Measurements from ENCODE around the gene CMTR1.
A peak's percentile ranks its signal among the peaks of the same experiment; 100 is the strongest.
"Not testable (repeated sequence)": the region's sequence is repeated elsewhere in the genome, so short reads cannot be mapped to it uniquely, and the experiment has no call there.

Gene CMTR1

GRCh38 chr6:37432916-37433656, at the start of gene CMTR1:
Gene CMTR1, plus strand, starts transcription at chr6:37433221. Its CDS starts 2,409 bp downstream, at chr6:37435630.
- DNase-seq (ENCODE audit: low read depth in 2 of 2) = peak; percentile 94 to 95

- DNase-seq (ENCODE audit: low read depth in 2 of 2) = no peak
These were observed 44.4 kb upstream of the CMTR1 start for GRCh38 chr6:37388578-37388977.

GRCh38 chr6:37389857-37390256, 43.2 kb upstream of the CMTR1 start:
- DNase-seq (ENCODE audit: low read depth in 2 of 2) = no peak

- no peak for DNase-seq (ENCODE audit: low read depth in 2 of 2)
These were observed 41.9 kb upstream of the CMTR1 start for GRCh38 chr6:37391120-37391519.

GRCh38 chr6:37392821-37393220, 40.2 kb upstream of the CMTR1 start:
- no peak for DNase-seq (ENCODE audit: low read depth in 2 of 2)

- no peak for DNase-seq (ENCODE audit: low read depth in 2 of 2)
These were observed 39.6 kb upstream of the CMTR1 start for GRCh38 chr6:37393381-37393929.

GRCh38 chr6:37396571-37397180, 36.3 kb upstream of the CMTR1 start:
- DNase-seq (ENCODE audit: low read depth in 2 of 2) = no peak

GRCh38 chr6:37399131-37399530, 33.9 kb upstream of the CMTR1 start:
- no peak for DNase-seq (ENCODE audit: low read depth in 2 of 2)

- no peak for DNase-seq (ENCODE audit: low read depth in 2 of 2)
These were observed 33.1 kb upstream of the CMTR1 start for GRCh38 chr6:37399795-37400490.

GRCh38 chr6:37401658-37402057, 31.4 kb upstream of the CMTR1 start:
- not testable (repeated sequence) for DNase-seq (ENCODE audit: low read depth in 2 of 2)

GRCh38 chr6:37406726-37407341, 26.2 kb upstream of the CMTR1 start:
- no peak for DNase-seq (ENCODE audit: low read depth in 2 of 2)

- no peak for DNase-seq (ENCODE audit: low read depth in 2 of 2)
These were observed 25.1 kb upstream of the CMTR1 start for GRCh38 chr6:37407948-37408347.

- DNase-seq (ENCODE audit: low read depth in 2 of 2) = no peak
These were observed 23.5 kb upstream of the CMTR1 start for GRCh38 chr6:37409501-37409900.

GRCh38 chr6:37417393-37417792, 15.6 kb upstream of the CMTR1 start:
- no peak for DNase-seq (ENCODE audit: low read depth in 2 of 2)

- no peak for DNase-seq (ENCODE audit: low read depth in 2 of 2)
These were observed 14.3 kb upstream of the CMTR1 start for GRCh38 chr6:37418722-37419121.

GRCh38 chr6:37426058-37426944, 6.7 kb upstream of the CMTR1 start:
- no peak for DNase-seq (ENCODE audit: low read depth in 2 of 2)

GRCh38 chr6:37426945-37427510, 6.0 kb upstream of the CMTR1 start:
- no peak for DNase-seq (ENCODE audit: low read depth in 2 of 2)

- no peak for DNase-seq (ENCODE audit: low read depth in 2 of 2)
These were observed 3.7 kb upstream of the CMTR1 start for GRCh38 chr6:37429352-37429750.

GRCh38 chr6:37432590-37432915, 468 bp upstream of the CMTR1 start:
- DNase-seq (ENCODE audit: low read depth in 2 of 2) = no peak

- DNase-seq (ENCODE audit: low read depth in 2 of 2) = peak; percentile 21 to 24
These were observed 743 bp downstream of the CMTR1 start for GRCh38 chr6:37433657-37434271.

All from stimulated activated CD4-positive, alpha-beta T cell treated with anti-CD3 and anti-CD28 coated beads, Interleukin-15, amount 100 ng/mL, for 48 hours (primary cell).